HG02642 (cell line): Measurements from ENCODE around the gene PI4KB.

Source experiments
- ATAC-seq: cut with Tn5 transposase; IDR thresholded peaks from one replicate; pipeline ENCODE4 v1.9.1; 2021; ENCODE audit warnings: mild to moderate bottlenecking; ENCODE audit not compliant: unreplicated experiment, poor library complexity

PI4KB gene

DNA sequence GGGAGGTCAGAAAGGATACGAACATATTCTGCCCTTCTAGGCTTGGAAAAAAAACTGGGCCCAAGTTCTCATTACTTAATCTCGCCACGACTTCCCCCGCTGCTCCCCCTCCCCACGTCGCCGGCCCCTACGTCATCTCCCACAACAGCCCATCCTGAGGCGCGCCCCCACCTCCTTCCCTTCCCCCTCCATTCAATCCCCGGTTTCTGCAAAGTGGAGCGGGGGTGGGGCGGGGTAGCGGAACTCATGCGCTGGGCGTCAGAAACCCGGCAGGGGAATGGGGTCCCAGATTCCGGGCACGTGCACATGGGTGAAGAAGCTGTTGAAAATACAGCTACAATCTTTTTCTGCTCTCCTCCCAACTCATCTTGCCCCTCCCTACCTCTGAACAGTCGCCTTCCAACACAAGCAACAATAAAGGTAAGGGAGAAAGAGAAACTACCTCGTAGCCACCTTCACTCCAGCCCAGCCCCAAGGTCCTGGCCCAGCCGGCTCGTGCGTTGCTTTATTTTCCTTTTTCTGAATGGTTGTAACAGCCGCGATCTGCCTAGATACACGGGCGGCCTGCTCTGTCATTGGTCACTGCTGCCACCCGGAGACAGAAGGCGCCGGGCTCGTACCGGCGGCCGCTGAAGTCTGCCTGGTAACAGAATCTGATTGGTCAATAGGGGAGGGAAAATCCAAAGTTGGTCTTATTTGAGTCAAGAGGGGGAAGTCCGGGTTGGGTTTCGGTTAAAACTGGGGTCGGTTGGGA lies 19.7 kb upstream of the PI4KB start, which contains the start of gene RFX5:
RFX5 (minus strand) TSS at position 484 of the 754 bp plus-strand sequence. CDS start 932 bp downstream, outside the sequence.
- peak; percentile 95 for ATAC-seq

GRCh38 chr1:151346082-151346768 lies 19.0 kb upstream of the PI4KB start:
- ATAC-seq, result no peak

DNA sequence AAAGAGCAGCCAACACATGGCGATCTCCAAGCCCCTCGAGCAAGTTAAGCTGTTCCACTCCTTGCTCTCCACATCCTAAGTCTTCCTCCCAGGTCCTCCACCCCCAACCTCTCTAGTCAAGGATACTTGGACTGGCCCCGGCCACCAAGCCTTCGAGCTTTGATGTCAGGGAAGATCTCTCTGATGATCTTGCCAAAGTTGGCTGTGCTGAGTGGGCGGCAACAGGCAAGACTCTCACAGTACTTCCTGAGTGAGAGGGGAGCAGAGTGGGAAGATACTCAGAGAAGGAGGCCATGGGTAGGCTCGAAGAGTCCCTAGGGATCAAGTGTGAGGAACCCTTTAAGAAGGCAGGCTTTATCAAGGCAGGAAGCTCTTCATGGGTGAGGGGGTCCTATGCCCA lies 17.1 kb upstream of the PI4KB start:
- no peak for ATAC-seq

- no peak for ATAC-seq
These were observed 16.4 kb upstream of the PI4KB start for GRCh38 chr1:151343587-151343986.

GRCh38 chr1:151342569-151342968 lies 15.4 kb upstream of the PI4KB start:
- ATAC-seq, result no peak

GRCh38 chr1:151342021-151342420 lies 14.8 kb upstream of the PI4KB start:
- ATAC-seq, result no peak

DNA sequence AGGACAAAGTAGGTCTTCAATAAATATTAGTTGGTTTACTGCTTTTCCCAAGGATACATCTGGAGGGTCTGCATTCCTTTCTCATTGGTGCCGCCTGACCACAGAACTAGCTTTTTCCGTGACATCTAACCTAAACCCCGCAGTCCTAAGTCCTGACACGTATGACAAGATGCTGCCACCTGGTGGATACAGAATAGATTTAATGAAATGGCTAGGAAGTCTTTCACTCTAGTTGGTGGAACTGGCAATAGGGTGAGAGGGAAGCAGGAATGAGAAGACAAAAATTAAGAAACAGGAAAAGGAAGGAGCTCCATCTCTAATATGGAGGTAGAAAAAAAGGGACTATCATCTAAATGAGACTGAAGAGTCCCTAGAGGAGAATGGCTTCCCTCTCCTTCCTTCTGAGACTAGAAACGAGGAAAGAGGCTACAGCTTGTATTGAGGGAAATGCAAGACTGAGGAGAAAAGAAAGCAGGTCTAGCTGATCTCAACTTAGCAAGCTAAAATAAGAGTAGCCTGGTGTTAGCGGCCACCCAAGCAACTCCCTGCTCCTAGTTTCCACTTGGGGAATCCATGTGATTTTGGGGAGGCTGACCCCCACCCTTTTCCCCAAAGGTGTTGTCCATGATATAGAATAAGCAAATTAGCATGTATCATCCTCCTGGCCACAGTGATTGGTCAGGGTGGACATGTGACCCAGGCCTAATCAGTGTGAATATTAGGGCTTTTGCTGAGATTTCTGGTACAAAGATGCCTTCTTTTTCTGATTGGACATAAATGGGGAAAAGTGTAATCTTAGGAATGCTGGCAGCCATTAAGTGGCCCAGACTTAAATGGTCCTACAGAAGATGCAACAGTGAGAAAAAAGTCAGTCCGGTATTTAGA lies 13.9 kb upstream of the PI4KB start:
- peak; percentile 50 for ATAC-seq

DNA sequence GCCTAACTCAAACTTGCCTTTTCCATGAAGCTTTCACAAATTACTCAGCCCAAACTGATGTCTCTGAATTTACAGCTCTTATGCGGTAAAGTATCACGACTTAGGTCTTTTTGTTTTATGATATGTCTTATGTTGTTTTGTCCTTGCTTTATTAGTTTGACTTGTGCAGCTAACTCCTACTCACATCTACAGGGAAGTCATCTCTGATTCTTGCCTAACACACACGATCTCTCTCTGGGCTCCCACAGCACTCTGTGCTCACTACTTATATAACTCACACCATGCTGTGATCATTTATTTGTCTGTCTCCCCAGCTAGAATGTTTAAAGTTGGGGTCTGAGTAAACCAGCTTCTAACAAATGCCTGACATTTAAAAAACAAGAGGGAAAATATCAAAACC lies 9.3 kb upstream of the PI4KB start:
- ATAC-seq, result no peak

GRCh38 chr1:151334822-151335221 lies 7.6 kb upstream of the PI4KB start:
- ATAC-seq, result no peak

- peak; percentile 10 for ATAC-seq
These were observed 873 bp upstream of the PI4KB start for GRCh38 chr1:151327903-151328674.

DNA sequence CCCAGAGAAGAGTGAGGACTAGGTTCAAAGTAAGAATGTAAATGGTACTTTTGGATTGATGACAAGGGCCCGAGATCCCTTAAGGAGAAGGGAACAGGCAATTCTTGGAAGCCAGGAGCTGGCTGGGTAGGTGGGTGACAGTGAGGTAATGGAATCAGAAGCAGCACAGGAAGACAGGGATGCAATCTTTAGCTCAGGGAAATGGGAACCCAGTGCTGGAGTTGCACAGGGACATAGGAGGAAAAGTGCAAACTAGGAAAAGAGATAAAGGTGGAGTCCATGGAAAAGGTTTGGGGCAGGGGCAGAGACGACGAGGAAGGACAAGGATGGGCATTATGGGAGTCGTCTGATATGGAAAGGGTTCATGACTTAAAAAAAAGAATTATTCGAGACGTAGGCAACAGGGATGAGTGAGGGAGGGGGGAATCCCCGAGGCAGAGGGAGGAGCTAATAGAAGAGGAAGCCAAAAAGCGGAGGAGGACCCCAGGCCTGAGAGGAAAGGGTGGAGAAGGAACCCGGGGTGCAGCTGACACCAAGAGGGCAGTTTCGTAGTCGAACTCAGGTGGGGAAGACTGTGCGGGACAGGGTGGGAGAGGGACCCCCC lies 495 bp downstream of the PI4KB start:
- ATAC-seq, result peak; percentile 59

GRCh38 chr1:151325646-151326429 lies 1.4 kb downstream of the PI4KB start:
- ATAC-seq, result no peak

DNA sequence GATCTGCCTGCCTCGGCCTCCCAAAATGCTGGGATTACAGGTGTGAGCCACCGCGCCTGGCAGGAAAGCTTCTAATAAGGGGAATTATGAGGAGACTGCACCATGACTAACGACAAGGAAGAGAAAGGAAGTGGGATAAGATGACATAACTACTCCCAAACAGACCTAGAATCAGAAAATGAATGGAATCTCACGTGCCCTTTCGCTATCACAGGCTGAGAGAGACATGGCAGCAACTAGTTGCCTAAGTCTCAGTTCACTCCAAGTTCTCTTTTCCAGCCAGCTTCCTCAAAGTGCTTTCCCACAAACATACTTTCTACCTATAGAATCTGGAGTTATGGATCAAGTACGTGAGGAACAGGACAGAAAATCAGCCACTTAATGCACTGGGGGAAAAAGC lies 2.0 kb downstream of the PI4KB start:
- ATAC-seq, result no peak

GRCh38 chr1:151324390-151324930 lies 2.8 kb downstream of the PI4KB start:
- ATAC-seq, result no peak

DNA sequence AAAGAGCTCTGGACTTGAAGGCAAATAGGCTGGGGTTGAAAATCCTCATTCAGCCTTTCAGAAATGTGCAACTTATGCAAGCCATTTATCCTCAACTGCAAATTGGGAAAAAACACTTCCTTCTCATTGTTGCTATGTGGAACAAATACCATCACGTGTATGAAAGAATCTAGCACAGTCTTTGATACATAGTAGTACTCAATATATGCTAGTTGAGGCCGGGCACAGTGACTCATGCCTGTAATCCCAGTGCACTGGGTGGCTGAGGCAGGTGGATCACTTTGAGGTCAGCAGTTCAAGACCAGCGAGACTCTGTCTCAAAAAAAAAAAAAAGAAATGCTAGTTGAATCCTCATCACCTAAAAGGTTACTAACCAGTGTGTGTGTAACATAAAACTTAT lies 8.2 kb downstream of the PI4KB start:
- ATAC-seq, result no peak

- ATAC-seq, result no peak
These were observed 11.5 kb downstream of the PI4KB start for GRCh38 chr1:151315565-151316235.

DNA sequence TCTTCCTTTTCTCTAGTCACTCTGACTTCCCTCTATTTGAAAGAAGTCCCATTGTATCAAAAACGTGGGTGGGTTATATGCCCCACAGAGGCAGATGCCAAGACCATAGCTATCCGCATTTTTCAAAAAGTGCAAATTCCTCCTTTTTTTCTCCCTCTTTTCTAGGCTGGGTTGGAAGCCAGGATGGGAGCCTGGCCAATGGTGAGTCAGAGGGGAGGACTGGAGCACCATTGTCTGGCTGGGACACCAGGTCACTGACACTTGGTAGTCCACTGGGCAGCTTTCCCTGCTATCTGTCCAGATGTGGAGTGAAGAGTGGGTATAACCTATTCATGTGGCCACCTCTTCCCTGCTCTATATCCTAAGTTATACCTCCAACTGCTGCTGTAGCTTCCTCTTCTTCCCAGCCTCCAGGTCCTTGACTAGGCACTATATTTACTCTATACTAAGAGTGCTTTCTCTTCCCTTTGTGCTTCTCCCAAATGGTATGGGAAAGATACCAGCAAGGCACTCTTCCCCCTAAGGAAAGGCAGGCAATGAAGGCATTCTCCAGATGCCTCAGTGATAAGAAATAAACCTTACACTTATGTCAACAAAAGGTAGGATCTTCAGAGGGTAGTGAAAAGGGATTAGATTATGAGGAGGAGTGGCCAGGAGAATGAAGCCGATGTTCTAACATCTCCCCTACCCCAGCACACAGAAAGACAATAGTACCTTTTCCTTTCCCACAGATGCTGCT lies 12.9 kb downstream of the PI4KB start:
- no peak for ATAC-seq
